Stimulated activated CD4-positive, alpha-beta T cell treated with anti-CD3 and anti-CD28 coated beads, Interleukin-12 subunit alpha, Interleukin-12 subunit beta, amount 100 ng/mL, for 4 hours (primary cell): ENCODE data around the gene POLR1H.

ENCODE experiments used
- DNase-seq: peaks from one replicate; pipeline ENCODE4 v3.0.0-alpha.2; 2020

The POLR1H gene

DNA sequence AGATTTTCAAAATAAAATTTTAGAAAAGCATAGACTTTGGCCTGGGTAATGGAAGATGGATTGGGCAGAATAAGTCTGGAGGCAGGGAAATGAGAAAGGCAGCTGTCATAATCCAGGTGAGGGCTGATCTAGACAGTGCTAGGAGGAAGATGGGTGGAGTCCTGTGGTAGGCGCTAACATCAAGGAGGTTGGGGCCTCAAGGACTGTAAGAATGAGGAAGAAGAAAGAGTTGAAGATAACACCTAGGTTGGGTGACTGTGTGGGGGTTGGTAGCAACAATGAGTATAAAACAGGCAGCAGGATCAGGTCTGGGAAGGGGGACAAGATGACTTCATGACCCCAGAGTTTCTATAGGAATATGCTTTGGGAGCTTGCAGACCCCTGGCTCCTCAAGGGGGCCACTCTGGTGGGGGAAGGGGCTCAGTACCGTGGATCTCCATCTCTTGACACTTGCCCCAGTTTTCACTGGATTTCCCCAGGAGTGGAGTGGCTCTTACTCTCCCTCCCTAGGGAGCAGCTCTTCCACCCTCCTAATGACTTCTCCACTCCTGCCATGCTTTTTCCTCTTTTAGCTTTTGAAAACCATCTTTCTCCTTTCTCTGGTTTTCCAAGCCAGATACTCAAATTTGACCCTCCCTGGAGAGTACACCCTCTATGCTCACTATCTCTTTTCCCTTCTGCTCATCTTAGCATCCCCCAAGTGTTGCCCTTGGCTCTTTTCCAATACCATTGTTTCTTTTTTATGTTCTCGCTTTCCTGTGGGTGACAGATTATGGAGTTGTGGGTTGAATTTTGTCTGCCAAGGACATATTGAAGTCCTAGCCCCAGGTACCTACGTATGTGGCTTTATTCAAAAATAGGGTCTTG, 37.1 kb downstream of the POLR1H start:
- DNase-seq, result no peak

DNA sequence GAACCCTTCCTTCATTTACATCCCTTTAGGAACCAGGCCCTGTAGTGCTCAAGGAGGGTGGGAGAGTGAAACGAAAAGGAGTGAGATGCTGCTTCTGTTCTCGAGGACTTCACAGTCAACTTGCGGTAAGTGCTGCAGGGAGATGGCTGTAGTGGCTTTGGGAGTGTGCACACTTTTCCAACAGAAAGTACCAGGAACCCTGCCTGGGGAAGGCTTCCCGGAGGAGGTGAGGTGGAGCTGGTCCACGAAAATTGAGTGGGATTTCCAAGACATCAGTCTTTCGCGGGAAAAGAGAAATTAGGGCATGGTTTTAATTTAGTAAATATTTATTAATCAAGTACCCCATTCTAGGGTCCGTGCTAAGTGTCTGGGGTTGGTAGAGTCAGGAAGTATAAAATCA, 39.1 kb downstream of the POLR1H start:
- no peak for DNase-seq

DNA sequence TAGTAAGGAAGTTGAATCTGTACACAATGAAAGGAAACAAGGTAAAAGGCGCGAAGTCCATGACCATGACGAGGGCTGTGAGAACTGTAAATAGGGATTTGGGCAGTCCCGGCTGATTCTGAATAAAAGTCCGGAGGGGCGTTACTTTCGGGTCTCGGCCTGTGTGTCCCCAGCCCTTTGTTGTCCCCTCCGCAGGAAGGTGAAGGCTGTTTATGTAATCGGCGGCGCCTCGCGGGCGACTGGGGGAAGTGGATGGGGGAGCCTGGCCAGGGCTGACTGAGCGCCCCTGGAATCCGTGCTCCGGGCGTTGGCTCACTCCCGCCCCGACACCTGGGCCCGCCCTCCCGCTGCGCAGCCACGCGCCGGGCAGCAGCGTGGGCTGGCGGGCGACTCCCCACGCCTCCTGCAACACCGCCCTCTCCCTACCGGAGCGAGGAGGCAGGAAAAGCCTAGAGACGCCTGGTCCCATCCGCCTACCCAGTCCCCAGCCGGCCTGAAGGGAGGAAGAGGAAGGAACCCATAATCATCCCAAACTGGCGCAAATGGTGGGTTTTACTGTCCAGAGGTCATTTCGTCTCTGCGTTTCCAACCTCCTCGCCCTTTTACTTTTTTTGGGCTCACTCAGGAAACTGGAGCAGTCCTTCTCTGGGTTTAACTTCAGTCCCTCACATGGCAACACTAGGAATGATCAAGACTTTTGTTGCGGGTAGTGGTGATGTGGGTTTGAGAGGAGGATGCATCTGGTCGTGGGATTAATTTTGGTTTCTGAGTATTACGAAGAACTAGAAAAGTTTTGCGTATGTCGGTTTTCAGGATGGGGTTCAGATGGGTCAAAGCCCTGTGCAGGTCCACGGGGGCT, 39.7 kb downstream of the POLR1H start:
- peak; percentile 10 for DNase-seq

DNA sequence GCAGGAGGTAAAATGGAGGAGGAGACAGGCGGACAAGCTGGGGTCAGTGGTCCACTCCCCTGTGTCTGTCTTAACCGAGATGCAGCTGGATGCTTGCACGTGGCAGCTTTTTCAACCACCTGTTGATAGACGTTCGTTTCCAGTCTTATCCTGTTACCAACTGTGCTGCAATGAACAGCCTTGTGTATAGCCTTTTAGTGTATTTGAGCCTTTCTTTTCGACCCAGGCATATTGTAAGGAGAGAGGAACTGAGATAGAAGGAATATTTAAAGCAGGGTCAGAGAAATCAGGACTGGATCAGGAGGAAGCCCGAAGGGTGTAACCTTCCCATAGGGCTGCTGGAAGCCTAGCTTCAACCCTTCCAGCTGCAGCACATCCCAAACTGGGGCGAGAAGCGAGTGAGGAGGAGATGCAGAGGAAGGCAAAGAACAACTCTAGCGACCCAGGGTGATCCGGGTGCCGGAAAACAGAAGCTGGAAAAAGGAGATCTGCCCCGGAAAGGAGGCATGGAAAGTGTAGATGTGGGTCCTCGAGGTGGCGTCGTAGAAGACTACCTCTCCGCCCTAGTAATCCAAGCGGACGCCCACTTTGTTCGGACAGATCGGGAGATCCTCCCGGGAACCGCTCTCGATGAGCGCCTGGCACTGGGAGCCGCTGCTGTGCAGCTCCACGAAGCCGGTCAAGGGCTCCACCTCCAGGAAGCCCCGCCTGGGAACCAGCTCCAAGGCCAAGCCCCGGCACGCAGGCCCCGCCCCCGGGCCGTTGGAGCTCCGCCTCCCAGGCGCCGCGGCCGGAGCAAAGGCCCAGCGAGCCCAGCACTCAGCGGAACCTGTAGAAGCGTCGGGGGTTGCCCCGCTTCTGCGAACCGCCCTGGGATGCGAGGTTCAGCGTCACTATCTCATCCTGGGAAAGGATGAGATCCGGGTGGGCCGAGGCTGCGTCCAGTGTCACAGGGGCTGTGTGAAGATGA, 40.7 kb downstream of the POLR1H start:
- DNase-seq, result peak; percentile 68

DNA sequence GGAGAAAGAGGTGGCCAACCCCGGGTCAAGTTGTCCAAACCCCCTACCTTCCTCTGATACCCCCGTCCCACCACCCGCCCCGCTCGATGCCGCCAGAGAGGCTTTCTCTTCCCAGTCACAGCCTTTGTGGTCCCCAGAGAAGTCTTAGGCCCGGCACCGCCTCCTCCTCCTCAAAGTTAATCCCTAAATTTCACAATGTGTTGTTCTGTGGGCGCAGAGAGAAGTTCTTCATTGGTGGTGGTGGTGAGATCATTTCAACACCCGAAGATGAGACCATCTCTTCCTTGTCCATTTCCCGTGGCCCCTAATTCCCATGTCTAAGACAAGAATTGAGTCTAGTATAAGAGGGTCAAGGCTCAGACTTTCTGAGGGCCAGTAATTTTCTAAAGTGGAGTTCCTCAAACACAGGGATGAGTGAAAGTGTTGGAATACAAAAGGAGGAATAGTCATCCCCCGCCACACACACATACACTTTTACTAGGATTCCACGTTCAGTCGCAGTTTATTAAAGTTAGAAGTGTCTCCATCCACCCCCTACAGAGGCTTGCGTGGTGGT, 41.4 kb downstream of the POLR1H start:
- DNase-seq, result no peak

DNA sequence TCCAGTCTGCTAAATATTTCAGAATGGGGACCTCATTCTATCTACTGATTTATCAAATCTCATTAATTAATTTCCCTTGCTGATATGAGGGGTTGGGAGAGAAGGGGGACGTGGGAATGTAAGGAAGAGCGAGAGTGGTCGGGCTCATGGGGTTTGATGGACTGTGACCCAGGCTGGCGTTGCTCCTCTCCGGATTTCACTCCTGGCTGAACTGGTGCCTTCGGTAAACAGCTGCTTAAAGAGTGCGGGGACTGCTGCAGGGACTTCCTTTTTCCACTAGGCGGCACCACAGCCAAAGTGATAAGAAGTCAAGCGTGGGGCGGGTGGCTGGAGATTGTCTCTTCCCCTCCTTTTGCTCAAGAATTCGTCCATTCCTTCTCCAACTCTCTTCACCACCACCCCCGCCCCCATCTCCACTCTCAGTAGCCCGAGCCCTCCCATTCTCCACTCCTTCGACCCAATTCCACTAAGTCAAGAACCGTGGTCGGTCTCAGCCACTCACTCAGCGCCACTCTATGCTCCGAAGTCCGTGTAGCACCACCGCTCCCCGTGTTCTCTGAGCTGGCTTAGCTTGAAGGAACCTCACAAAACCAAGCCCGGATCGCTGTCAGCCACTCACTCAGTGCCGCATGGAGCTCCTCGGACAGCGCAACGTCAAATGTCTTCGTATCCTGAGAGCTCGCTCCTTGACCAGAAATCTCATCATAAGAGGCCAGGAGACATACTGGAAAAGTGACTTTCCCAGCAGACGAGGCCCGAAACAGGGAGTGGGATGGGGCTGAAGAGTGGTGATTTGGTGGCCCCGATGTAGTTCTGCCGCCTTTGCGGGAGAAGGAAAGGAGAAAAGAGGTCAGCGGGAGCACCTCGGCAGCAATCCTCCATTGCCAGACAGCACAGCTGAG, 42.2 kb downstream of the POLR1H start:
- peak; percentile 73 for DNase-seq

DNA sequence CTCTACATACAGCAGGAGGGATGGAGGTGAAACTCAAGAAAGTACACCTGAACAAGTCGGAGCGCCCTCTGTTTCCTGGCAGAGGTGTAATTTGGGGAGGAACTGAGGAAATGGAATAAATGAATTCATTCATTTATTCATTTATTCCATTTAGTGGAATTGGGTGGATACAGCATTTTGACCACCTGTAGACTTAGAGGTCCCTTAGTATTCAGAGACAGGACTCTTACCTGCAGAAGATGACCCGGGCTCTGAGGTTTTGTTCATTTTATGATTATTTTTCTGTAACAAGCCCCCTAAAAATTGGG, 42.8 kb downstream of the POLR1H start:
- DNase-seq, result no peak

DNA sequence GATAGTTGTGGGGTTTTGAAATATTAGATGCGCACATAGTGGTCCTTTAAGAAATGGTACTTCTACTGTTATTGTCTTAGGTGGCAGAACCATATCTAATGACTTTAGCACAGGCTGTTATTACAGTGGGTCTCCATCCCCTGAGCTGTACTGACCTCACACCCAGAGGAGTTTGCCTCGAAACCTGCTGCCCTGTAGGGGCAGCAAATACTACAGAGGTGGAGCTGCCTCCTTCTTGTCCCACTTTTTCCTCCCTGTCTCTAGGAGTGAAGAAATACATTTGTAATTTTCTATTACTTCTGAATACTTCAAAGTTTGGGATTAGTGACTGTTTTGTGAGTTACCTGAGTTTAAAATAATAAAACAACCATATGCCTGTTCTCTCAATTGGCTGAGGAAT, 43.6 kb downstream of the POLR1H start:
- DNase-seq, result no peak

DNA sequence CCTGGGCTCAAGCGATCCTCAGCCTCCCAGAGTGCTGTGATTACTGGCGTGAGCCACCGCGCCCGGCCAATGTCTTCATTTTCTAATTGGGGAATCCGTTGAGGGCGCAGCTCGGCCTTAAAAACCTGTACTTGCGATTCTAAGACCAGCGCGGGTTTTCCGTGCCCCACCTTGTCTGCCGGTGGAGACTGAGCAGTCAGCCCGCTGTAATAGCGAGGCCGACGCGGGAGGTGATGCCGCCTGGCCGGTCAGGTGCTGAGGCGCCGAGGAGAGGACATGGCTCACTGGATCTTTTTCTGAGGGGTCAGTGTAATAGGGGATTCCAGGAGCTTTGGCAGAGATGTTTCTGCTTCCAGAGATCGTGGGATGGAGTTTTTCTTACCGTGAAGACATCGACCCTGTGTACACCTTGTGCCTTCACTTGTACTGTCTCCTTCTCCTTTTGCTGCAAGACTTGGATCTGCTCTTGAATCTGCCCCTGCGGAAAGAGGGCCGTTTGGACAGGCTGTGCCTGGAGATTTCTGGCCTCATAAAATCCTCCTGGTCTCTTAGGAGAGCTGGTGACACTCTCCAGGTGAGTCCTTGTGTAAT, 50.3 kb downstream of the POLR1H start:
- DNase-seq, result no peak

DNA sequence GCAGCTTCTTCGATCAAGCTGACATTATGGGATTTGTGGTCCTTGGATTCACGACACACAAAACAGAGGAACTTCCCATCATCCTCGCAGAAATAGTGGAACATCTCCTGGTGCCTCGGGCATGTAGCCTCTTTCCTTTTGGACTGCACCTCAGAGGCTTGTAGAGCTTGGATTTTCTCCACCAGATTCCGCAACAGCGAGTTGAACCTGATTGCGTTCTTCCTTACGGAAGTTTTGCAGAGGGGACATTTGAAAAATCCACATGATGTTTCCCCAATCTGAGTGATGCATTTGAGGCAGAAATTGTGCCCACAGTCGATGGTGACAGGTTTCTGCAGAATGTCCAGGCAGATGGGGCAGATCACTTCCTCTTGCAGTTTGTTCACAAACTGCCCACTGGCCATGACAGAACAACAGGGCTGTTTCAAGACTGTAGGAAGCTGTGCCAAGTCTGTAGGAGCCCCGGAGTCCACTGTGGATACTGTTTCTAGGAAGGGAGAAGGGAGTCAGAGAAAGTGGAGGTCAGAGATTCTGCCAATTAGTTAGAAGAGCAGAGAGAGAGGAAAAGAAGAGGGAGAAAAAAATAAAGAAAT, 51.4 kb downstream of the POLR1H start:
- no peak for DNase-seq

DNA sequence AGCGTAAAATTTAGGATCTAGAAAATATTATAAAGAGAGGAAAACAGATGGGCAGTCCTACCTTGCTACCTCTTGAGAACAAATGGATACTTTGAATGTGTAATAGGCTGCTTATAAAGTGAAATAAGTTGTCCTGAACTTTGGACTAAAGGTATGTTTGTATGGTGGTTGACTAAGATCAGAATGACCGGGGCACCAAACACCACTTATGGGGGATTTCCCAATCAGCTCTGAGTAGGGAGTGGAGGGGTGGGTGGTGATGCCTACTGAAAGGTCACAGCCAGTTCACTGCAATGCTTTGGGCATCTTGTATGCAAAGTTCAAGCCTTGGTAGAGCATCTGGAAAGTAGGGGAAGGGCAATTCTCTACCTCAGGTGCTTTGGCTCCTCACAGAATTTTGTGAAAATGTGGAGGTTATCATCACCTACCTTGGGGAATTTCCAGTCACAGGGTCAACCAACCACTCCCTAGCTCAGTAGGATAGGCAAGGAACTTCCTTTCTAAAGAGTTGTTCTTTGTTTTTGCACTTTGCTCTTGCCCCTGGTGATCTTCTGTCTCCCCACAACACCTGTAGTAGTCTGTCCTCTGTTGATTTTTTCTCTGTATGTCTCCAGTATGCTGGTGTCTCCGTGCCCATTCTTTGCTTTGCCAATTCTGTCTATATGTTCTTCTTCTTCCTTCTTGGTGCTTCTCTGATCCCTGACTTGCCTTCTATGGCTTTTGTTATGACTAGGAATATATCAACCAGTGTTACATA, 52.1 kb downstream of the POLR1H start, which contains the start of gene TRIM31:
TRIM31 (minus strand) TSS at position 88 of the 757 bp plus-strand sequence. CDS start 285 bp downstream, outside the sequence.
- no peak for DNase-seq

DNA sequence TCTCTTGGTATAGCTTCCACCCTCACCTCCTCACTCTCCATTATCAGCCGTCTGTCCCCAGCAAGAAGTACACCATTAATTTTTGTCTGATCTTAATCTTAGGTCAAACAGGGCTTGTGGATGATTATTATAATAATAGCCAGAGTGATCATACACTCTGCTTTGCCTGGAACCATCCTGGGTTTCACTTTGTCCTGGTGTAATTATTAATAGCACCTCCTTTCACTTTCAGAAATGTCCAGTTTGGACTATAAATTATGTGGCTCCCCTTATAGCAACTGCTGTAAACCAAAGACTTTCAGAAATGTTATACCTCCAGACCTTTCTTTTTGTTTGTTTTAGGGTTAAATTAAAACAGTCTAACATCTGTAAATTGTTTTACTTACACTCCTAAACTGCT, 52.8 kb downstream of the POLR1H start:
- no peak for DNase-seq
